GM20000 (cell line): Measurements from ENCODE around the gene PAGE3.

Source experiments
- DNase-seq: peaks from one replicate; pipeline ENCODE4 v3.0.0; 2012; ENCODE audit warnings: low spot score
- CTCF ChIP-seq: IDR thresholded peaks from 2 replicates; pipeline ENCODE4 v1.5.1; 2012; ENCODE audit warnings: mild to moderate bottlenecking, control low read depth; ENCODE audit errors: extremely low read depth, missing control alignments

Gene PAGE3

DNA sequence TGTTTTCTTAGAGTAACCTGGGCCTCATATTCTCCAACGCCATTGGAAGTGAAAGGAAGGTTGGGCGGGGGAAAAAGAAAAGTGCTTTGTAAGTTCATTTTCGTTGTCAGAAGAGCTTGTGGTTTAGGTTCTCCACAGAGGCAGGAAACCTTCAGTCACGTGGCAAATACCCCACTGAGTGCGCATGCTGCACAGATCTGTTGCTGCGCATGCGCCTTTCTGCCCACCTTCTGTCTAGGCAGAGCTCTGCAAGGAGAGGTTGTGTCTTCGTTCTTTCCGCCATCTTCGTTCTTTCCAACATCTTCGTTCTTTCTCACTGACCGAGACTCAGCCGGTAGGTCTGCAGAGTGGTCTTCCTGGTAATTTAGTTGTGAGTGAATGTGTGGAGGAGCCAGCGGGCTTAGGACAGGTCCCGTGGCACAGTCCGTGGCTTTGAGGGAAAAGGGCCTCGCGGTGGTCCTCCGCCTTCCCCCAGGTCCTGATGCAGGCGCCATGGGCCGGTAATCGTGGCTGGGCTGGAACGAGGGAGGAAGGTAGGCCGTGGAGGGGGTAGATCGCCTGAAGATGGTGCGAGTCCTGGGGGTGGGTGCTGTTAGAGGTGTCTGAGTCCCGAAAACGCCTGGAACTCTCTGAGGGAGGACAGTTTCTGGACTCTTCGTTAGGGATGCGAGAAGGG is 44.5 kb downstream of the PAGE3 start, which contains the start of gene PAGE5:
Gene PAGE5 (plus strand): TSS at position 228 of the 676 bp plus-strand sequence. CDS start 1,037 bp downstream, outside the sequence.
- no peak for TF ChIP-seq CTCF
- DNase-seq = no peak

GRCh38 chrX:55213381-55213780 is 51.3 kb downstream of the PAGE3 start:
- no peak for DNase-seq
- TF ChIP-seq CTCF = no peak

- no peak for DNase-seq
- TF ChIP-seq CTCF = no peak
These were observed 53.6 kb downstream of the PAGE3 start for GRCh38 chrX:55210931-55211677.
